Body of pancreas (tissue), 4 donors: ENCODE measurements around the gene KDM2B.

Source experiments
- POLR2A ChIP-seq, 3 donors: fragments of 450-650 bp; IDR thresholded peaks; one replicate each; pipeline ENCODE4 v1.6.1; 2016; ENCODE audit warnings: antibody characterized with exemption in 3 of 3, mild to moderate bottlenecking in 2 of 3
- TF ChIP-seq, protein P1 (sequence below), 7 experiments: fragments of 450-650 bp in 4 of 7; fragments of 200-600 bp in 3 of 7; sonication (generic) in 3 of 7; IDR thresholded peaks; one replicate each; pipeline ENCODE4 v1.5.1; 2016 to 2019; ENCODE audit warnings: antibody characterized with exemption in 7 of 7

DNA sequence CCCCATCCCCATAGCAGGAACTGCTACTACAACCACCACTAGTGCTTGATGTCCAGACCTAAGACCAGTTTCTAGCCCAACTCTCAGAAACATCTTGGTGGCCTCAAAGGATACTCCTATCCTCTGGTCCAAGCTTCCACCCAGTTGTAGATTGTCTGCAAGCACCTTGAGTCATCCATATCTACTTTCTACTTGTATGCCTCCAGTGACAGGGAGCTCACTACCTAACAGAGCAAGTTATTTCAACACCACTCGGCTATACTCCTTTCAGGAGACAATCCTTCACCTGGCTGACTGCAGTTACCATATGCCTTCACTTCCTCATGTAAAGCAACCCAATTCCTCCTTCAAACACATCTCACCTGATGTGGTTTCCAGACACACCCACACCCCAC is 49.5 kb downstream of the KDM2B start:
- TF ChIP-seq, protein P1, sequence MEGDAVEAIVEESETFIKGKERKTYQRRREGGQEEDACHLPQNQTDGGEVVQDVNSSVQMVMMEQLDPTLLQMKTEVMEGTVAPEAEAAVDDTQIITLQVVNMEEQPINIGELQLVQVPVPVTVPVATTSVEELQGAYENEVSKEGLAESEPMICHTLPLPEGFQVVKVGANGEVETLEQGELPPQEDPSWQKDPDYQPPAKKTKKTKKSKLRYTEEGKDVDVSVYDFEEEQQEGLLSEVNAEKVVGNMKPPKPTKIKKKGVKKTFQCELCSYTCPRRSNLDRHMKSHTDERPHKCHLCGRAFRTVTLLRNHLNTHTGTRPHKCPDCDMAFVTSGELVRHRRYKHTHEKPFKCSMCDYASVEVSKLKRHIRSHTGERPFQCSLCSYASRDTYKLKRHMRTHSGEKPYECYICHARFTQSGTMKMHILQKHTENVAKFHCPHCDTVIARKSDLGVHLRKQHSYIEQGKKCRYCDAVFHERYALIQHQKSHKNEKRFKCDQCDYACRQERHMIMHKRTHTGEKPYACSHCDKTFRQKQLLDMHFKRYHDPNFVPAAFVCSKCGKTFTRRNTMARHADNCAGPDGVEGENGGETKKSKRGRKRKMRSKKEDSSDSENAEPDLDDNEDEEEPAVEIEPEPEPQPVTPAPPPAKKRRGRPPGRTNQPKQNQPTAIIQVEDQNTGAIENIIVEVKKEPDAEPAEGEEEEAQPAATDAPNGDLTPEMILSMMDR (IDR thresholded peaks at IDR 0.05) = no peak
- no peak for TF ChIP-seq POLR2A (IDR thresholded peaks at IDR 0.05)
